Measurements from ENCODE around the gene CCS.

DNA sequence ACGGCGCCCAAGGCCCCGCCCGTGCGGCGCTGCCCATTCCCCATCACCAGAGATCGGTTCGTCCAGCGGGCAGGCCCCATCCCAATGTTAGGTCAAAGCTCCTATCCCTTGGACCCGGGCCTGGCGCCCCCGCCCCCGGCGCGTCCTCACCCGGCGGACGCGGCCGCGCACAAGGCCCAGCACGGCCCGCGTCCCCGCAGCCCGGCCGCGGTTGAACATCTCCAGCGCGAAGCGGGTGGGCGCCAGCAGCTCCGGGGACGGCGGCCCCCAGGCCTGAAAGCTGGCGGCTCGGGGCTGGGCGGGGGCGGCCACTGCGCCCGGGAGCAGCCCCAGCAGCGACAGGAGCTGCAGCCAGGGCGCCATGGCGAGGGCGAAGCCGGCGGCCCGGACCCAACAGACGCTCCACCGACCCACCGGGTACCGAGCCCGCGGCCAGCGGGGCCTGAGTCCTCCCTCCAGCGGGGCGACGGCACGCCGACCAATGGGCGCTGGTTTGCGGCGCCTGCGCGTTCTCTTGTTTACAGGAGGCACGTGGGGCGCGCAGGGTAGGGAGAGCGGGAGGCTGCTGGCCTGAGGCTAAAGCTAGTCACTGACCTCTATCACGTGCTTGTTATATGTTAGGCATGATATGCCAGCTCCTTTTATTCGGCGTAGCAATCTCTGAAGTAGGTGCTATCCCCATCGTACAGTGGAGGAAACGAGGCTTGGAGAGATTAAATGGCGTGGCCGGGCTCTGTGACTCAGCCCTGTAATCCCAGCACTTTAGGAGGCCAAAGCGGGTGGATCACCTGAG, 24.7 kb upstream of the CCS start, which contains the start of gene CTSF:
- TF ChIP-seq CTCF (IDR thresholded peaks at IDR 0.05) (no peak), POLR2A (IDR thresholded peaks at IDR 0.05) (peak in 1 of 4 donors; percentile 57)
